ENCODE measurements around the gene FGFRL1. TPM values are rescaled to one million over a fixed set of nuclear protein-coding genes. Genes with fewer than 3 reads are reported as not detected.

The FGFRL1 gene
- total RNA-seq, 1 experiment from 2014 or later = 33.5 TPM

GRCh38 chr4:993111-994029 is 18.1 kb upstream of the FGFRL1 start, which contains the start of gene SLC26A1:
SLC26A1 (minus strand) TSS chr4:993404; CDS start chr4:991703, 1,701 bp downstream.
- Mint-ChIP-seq H3K36me3 (ENCODE audit: insufficient read depth, unreplicated experiment) (peaks cover 4% of the 10 kb centered on the region), H3K27me3 (ENCODE audit: insufficient read depth, unreplicated experiment) (peaks cover 5% of the 10 kb centered on the region), H3K4me1 (ENCODE audit: insufficient read depth, unreplicated experiment) (no peaks in the 10 kb centered on the region), H3K27ac (ENCODE audit: low read depth, unreplicated experiment) (no peak within 1 kb of the TSS), H3K4me3 (ENCODE audit: unreplicated experiment) (no peak within 1 kb of the TSS), H3K9me3 (ENCODE audit: unreplicated experiment) (no peaks in the 10 kb centered on the region)
- intact Hi-C loops (cut with micrococcal nuclease) = no loop called here
- TF ChIP-seq CTCF (IDR thresholded peaks at IDR 0.05; ENCODE audit: unreplicated experiment) = no peak
- no TSS peak for BruUV-seq (replicated peaks)
- POLR2A ChIA-PET = no interaction called here
- no peak for DNase-seq (ENCODE audit: unreplicated experiment)
- CTCF ChIA-PET = interaction anchor here (0.6 kb wide), 1 partner anchor 875 kb away, joined by 3 read pairs; no protein-coding TSS in a partner anchor

DNA sequence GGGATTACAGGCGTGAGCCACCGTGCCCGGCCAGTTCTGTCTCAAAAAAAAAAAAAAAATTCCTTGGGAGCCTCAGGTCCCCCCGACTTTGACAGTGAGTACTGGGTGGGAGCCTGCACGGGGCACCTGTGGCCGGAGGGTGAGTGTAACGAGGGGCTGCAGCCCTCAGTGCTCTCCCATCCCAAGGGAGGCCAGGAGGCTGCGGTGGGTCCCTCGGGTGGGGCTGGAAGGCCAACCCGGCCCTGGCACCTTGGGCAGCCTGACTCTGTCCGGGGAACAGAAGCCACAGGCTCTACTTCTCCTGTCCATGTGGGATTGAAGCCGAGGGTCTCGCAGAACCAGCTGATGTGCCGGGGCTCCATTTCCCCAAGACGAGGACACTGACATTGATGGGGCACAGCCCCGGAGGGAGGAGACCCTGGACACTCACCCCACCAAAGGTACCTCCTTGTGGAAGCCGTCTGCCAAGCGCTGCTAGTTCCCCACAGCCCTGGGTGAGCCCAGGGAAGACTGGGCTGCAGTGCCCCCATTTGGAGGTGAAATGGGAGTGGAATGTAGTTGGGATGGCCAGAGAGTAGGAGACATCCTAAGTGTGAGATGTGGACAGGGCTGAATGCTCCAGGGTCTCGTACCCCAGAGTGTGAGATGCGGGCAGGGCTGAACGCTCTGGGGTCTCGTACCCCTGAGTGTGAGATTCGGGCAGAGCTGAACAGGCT is 16.0 kb upstream of the FGFRL1 start:
- H3K27ac Mint-ChIP-seq (ENCODE audit: low read depth, unreplicated experiment) = no peak overlapping the region
- ChIA-PET POLR2A (no interaction called here), CTCF (no interaction called here)
- H3K4me3 Mint-ChIP-seq (ENCODE audit: unreplicated experiment) = no peak overlapping the region
- intact Hi-C loops (cut with micrococcal nuclease) = no loop called here
- no peak for DNase-seq (ENCODE audit: unreplicated experiment)
- peaks cover 5% of the 10 kb centered on the region for H3K36me3 Mint-ChIP-seq (ENCODE audit: insufficient read depth, unreplicated experiment)
- peaks cover 19% of the 10 kb centered on the region for H3K27me3 Mint-ChIP-seq (ENCODE audit: insufficient read depth, unreplicated experiment)
- BruUV-seq (replicated peaks) = no TSS peak
- TF ChIP-seq CTCF (IDR thresholded peaks at IDR 0.05; ENCODE audit: unreplicated experiment) = no peak
- H3K4me1 Mint-ChIP-seq (ENCODE audit: insufficient read depth, unreplicated experiment) = no peaks in the 10 kb centered on the region
- H3K9me3 Mint-ChIP-seq (ENCODE audit: unreplicated experiment) = no peaks in the 10 kb centered on the region

DNA sequence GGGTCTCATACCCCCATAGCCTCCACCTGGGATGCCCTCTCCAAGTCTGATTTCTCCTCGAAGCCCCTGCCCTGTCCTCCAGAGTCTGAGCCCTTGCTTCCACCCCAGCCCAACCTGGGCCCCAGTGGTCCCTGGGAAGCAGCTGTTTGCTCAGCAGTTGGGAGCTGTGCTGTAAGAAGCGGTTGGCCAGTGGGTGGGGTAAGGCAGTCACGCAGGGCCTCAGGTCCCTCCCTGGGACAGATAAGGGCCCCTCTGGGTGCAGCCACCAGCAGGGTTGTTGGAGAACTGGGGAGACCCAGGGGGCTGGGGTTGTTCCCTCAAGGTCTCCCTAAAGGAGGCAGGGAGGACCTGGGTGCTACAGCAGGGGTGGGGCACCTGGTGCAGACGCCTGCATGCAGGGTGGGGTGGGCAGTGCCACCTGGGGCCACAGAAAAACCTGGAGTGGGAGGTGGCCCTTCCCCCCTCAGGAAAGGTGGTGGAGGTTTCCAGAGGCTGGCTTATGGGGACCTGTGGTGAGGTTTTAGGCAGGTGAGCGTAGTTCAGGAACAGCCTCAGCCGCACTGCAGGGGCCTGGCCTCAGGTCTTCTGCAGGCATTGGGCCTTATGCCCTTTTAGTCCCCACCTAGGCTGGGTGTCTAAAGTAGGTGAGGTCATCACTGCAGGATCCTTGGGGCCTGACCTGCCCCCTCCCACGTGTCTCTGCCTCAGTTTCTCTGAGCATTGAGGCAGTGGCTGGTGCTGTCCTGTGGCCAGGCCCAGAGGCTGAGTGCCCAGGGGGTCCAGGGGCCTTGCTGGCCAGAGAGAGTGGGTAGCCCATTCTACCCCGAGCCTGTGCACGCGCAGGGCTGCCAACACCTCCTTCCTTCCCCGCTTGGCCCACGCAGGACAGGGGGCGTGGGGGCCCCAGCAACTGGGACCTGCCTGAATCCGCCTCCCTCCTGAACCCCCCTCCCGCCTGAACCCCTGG is 15.1 kb upstream of the FGFRL1 start:
- Mint-ChIP-seq H3K9me3 (ENCODE audit: unreplicated experiment) (no peaks in the 10 kb centered on the region), H3K4me3 (ENCODE audit: unreplicated experiment) (no peak overlapping the region), H3K4me1 (ENCODE audit: insufficient read depth, unreplicated experiment) (no peaks in the 10 kb centered on the region), H3K27me3 (ENCODE audit: insufficient read depth, unreplicated experiment) (peaks cover 19% of the 10 kb centered on the region), H3K36me3 (ENCODE audit: insufficient read depth, unreplicated experiment) (peaks cover 10% of the 10 kb centered on the region), H3K27ac (ENCODE audit: low read depth, unreplicated experiment) (no peak overlapping the region)
- DNase-seq (ENCODE audit: unreplicated experiment) = no peak
- BruUV-seq (replicated peaks) = no TSS peak
- ChIA-PET CTCF (interaction anchor here (0.6 kb wide), 1 partner anchor 212 kb away, joined by 3 read pairs; no protein-coding TSS in a partner anchor), POLR2A (no interaction called here)
- TF ChIP-seq CTCF (IDR thresholded peaks at IDR 0.05; ENCODE audit: unreplicated experiment) = no peak
- intact Hi-C loops (cut with micrococcal nuclease) = no loop called here

Data from MCF 10A (cell line).